Activated T-cell treated with anti-CD3 and anti-CD28 coated beads for 24 hours (primary cell): ENCODE measurements around the gene AMN.

Source experiments
- DNase-seq: peaks from one replicate; pipeline ENCODE4 v3.0.0-alpha.2; 2020; ENCODE audit warnings: low read depth

AMN gene

DNA sequence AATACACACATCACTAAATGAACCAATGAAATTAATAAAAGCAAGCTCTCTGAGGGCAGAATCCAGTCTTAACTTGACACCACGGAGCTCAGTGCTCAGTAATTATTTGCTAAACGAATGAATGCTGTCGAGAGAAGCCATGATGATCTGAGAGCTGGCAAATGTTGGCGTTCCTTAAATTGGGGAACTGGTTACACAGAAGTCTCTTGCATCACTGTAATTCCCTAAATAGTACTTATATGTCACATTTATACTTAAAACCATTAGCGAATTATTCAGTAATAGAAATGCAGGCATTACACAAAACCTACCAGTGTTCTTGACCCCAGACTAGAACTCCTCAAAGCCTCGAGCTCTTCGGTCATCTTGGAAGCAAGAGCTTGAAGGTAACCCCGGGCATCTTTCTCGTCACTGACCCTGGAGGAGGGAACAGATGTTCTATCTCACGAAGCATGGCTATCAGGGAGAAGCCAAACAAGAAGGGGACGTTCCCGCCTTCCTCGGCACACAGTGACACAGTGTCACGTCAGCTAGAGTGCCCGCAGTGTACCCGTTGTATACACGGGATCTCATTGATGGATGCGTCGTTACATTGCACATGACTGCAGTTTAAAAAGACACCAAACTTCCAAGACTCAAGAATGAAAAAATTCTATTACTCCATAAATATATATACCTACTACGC is 43.6 kb downstream of the AMN start:
- no peak for DNase-seq

DNA sequence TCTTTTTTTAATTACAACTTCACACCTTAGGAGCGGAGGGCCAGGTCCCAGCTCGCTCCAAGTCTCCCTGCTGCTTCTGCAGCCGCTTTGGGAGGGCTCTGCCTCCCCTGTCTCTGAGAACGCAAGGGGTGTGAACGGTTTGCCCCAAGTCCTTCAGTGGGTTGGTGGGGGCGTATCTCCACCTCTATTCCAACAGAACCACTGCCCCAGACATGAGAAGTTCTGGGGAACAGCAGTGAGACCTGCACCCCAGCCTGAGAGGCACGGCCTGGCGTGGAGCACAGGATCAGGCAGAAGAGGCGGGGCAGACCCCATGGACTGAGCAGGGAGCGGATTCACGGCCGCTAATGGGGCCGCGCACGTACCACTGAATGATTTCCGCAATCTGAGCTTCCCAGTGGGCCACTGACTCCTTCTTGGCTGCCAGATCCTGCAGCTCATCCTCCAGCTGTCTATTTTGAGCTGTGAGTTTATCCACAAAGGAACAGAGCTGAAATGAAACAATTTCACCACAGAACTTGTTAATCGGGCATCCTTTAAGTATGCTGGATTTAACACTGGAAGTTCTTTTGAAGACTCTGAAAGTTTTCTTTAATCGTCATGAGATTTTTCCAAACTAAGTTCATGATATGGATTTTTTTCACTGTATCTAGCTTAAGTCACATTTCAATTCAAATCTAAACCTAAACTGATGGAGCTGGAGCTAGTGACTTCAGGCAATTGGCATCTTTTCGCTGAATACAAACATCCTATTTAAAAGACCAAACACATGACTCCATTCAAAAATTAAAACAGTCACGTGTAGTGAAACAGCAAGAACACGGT is 44.4 kb downstream of the AMN start:
- DNase-seq: no peak

DNA sequence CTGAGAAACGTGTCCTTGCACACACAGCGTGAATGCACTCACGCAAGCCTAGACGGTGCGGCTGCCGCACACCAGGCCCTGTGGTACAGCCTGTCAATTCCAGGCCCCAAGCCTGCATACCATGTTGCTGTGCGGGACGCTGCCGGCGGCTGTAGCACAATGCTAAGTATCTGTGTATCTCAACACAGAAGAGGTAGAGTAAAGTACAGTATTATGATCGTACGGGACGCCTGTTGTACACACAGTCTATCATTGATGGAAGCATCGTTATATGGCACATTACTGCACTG is 45.0 kb downstream of the AMN start:
- DNase-seq: no peak

DNA sequence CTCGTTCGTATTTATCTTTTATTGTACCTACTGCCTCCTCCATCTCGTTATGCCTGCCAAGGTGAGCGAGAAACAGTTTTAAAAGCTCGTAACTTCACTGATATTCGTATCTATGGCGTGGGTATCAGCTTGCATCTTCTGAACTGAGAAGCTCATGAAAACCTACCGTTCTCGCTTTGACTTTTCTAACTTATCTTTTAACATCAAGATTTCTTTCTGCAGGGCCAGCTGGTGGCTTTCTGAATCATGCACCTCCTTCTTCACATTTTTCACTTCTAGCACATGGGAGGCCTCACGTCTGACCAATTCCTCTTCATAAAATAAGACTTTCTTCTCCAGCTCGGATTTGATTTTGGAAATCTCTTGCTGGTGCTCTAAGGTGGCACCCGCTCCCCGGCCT is 45.8 kb downstream of the AMN start:
- no peak for DNase-seq

DNA sequence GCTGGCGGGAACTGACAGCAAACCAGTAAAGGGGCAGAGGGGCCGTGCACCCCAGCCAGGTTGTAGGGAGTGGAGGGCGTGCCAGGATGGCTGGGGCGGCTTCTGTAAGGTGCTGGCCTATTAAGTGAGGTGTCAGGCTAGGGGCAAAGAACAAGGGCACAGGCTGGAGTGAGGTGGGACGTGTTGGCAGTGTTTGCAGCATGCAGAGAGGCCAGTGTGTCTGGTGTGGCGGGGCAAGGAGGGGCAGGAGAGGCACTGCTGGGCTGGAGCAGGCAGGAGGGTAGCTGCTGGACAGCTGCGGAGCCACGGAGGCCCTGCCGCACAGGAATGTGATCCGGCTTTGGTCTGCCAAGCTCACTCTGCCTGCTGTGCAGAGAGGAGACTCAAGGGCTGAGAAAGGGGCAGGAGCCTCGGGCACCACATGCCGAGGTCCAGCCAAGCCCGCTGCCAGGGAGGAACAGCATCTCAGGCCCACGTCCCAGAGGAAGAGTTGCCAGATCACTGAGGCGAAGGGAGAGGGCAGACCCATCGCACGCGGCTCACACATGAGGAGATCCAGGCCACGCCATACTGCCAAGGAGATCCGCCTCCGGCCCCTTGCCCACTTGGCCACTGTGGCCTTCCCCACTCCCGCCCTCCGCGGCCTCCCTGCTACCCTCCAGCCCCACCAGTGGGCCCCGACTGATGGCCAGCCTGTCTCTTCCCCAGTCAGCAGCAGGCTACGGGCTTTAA is 46.8 kb downstream of the AMN start:
- DNase-seq: no peak

DNA sequence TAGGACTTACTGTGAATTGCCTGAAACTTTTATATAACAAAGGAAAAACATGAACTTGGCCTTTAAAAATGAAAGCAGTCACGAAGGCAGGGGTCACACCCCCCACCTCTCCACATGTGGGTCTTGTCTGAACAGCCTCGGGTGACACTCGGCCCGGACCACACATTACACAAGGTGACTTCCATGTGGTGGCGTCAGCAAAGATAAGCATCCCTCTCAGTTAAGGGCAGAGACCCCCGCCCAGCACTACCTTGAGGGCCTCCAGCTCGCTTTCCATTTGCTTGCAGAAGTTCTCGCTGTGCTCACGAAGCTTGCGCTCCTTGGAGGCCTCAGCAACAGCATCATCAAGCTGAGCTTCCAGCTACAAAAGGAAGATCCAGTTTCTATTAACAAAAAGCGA is 47.4 kb downstream of the AMN start:
- no peak for DNase-seq

DNA sequence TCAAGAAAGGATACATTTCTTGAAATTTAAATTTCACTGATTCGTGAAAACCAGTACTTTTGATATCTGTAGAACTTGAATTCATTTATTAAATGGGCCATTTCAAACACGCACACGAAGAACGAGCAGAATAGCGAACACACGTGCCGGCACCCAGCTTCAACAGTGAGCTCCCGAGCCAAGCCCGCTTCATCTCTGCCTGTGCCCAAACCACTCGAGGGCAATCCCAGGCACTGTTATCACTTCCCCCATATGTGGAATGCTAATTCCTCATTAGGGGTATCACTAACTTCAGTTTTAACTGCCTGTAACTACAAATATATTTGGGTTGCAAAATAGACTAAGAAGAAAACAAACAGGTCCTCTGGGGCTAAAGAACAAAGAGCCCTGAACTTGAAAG is 48.0 kb downstream of the AMN start:
- DNase-seq: no peak

DNA sequence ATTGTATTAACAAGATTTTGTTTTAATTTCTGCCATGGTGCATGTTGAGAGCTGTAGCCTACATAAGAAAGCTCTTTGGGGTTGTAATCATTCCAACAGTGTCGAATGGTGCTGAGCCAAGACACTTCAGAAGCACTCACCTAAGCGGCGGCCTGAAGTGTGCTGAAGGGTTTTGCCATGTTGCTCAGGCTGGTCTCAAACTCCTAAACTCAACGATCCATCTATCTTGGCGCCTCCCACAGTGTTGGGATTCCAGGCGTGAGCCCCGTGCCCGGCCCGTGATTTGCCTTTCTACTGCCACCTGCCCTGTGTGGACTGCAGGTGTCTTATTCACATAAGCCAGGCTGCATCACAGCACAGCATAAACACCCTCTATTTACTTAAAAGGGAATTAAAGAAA is 48.9 kb downstream of the AMN start:
- no peak for DNase-seq

DNA sequence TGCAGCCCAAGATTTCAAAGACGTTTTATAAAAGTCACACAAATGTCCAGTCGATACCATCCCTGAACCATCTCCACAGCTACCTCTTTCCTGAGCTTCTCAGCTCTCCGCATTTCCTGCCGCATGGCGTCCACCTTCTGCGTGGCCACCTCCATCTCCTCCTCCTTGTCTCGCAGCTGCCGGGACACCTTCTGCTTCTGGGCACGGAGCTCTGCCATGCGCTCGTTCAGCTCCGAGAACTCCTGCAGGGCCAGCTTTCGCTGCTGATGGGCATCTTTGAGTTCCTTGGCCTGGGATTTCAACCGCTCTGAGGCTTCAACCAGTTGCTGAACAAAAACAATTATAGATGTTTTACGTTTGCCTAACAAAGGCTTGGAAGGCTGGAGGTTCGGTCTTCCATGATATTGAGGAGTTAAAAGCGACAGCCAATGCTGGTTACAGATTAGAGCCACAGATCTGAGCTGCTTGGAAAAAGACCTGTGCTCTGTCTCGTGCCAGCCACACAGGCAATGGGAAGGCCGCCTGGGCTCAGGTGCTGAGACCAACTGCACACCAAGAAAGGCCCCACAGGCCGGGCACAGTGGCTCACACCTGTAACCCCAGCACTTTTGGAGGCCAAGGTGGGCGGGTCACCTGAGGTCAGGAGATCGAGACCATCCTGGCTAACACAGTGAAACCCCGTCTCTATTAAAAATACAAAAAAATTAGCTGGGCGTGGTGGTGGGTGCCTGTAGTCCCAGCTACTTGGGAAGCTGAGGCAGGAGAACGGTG is 49.6 kb downstream of the AMN start:
- no peak for DNase-seq

DNA sequence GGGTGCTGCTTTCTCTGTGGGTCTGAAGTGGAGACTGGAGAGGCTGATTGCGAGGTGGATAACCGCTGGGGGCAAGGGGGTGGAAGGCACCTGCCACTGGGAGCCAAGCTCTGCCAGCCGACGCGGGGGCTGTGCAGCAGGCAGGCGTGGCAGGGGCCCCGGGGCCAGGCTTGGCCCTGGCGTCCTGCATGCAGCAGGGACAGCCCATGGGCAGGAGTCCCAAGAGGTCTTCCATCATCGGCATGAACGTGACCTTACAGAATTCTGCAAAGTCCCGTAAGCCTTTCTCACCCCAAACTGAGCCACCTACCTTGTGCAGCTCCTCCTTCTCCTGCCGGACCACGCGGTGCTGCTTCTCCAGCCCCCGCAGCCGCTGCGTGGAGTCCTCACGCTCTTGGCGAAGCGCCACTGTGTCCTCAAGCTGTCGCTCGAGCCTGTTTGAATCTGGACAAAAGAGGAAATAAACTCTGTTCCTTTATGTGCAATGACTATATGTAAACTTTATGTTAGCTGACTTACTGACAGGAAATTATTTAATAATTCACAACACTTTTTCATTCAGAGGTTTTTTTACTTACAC is 51.3 kb downstream of the AMN start:
- no peak for DNase-seq

DNA sequence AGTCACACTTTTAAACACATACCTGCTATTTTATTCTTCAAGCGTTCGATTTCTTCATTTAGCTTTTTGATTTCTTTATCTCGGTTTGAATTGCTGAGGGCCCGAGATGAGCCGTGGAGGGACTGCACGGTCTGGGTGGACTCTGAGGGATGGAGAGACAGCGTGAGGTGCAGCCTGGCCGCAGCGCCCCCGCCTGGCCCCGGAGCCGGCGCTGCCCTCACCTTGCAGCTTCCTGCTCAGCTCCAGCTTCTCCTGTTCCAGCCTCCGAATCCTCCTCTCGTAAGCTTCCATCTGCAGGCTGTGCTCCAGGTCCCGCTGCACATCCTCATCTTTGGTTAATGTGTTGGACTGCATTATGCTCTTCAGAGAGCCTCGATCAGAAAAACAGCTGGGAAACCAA is 53.2 kb downstream of the AMN start:
- no peak for DNase-seq

DNA sequence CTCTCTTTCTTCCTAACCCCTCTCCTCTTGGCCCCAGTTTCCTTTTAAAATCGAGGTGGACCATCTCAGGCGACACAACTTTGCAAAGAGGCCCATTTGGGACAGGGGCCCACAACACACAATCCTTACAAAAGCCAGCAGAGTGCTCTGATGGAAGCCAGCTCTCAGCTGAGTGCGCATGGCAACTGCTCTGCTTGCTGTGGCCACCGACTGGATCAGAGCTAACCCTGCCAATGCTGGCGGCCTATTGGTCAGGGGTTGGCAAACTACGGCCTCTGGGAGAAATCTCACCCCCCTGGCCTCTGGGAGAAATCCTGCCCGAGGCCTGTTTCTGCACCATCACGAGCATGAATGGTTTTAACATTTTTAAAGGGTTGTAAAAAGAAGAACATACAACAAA is 55.0 kb downstream of the AMN start:
- no peak for DNase-seq

DNA sequence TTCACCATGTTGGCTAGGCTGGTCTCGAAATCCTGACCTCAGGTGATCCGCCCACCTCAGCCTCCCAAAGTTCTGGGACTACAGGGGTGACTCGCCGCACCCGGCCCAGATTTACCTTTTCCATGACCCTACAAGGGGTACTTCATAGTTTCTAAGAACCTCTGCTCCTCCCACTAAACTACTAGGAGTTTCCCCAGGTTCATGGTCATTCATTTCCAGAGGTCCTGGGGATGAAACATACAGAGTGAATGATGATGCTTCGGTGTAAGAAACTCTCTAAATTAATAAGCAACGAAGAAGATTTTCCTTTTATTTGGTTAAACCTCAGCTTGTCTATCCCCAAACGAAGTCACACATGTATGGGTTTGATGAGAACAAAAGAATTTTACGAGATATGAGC is 56.9 kb downstream of the AMN start:
- no peak for DNase-seq

DNA sequence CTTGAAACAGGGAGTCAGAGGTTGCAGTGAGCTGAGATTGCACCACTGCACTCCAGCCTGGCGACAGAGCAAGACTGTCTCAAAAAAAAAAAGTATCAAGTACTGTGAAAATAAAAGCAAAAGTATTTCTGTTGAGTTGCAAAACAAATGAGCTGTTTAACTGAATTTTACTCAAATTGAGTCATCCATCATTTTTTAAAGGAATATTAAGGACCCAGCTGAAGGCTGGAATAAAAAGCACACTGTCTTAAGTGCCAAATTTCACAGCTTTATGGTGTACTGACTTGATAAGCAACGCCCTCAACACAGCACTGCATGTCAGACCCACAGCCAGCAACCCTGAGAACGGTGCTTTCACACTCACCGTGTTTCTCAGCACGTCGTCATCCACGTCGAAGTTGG is 57.9 kb downstream of the AMN start:
- DNase-seq: no peak
